Epithelial cell of proximal tubule (primary cell): Measurements from ENCODE around the gene AKAP5. TPM values are rescaled to one million over a fixed set of nuclear protein-coding genes. Genes with fewer than 3 reads are reported as not detected.
A peak's percentile ranks its signal among the peaks of the same experiment; 100 is the strongest.

ENCODE experiments used
- DNase-seq: peaks from one replicate; pipeline ENCODE4 v3.0.0-alpha.2; 2011; ENCODE audit warnings: low read depth
- H3K4me3 ChIP-seq: 2 replicates; pipeline ENCODE4 v1.5.1; 2011; ENCODE audit warnings: low read depth, mild to moderate bottlenecking, low read length
- CTCF ChIP-seq: conservative IDR thresholded peaks from 2 replicates; pipeline ENCODE4 v1.5.1; 2012; ENCODE audit warnings: low read depth, mild to moderate bottlenecking, low read length
- total RNA-seq: library from RNA; depleted of rRNA; stranded (reverse); fragments of >200 nt; gene quantifications from 2 replicates; pipeline ENCODE4 v1.2.3, GENCODE V29; 2015

AKAP5 gene
- total RNA-seq, 1 donor from 2014 or later: 0.69 TPM

- no peak overlapping the region for H3K4me3 ChIP-seq
- no peak for DNase-seq
- no peak for TF ChIP-seq CTCF
Observed at GRCh38 chr14:64442300-64442988, 22.9 kb upstream of the AKAP5 start.

- TF ChIP-seq CTCF: no peak
- DNase-seq: no peak
- H3K4me3 ChIP-seq: no peak overlapping the region
Observed at GRCh38 chr14:64444140-64444539, 21.2 kb upstream of the AKAP5 start.

GRCh38 chr14:64444984-64445845, 20.1 kb upstream of the AKAP5 start:
- DNase-seq: peak; percentile 51
- no peak overlapping the region for H3K4me3 ChIP-seq
- no peak for TF ChIP-seq CTCF

- no peak for TF ChIP-seq CTCF
- DNase-seq: no peak
- no peak overlapping the region for H3K4me3 ChIP-seq
Observed at GRCh38 chr14:64447876-64448670, 17.2 kb upstream of the AKAP5 start.

GRCh38 chr14:64450255-64450654, 15.0 kb upstream of the AKAP5 start:
- no peak overlapping the region for H3K4me3 ChIP-seq
- DNase-seq: no peak
- no peak for TF ChIP-seq CTCF

GRCh38 chr14:64454671-64455070, 10.6 kb upstream of the AKAP5 start:
- DNase-seq: no peak

More at GRCh38 chr14:64454671-64455070, 10.6 kb upstream of the AKAP5 start:
- H3K4me3 ChIP-seq: no peak overlapping the region
- no peak for TF ChIP-seq CTCF
